Measurements from ENCODE around the gene ANO4. TPM values are rescaled to one million over a fixed set of nuclear protein-coding genes. Genes with fewer than 3 reads are reported as not detected.

Gene ANO4
- total RNA-seq, 1 donor from 2014 or later, result 5.7 TPM

DNA sequence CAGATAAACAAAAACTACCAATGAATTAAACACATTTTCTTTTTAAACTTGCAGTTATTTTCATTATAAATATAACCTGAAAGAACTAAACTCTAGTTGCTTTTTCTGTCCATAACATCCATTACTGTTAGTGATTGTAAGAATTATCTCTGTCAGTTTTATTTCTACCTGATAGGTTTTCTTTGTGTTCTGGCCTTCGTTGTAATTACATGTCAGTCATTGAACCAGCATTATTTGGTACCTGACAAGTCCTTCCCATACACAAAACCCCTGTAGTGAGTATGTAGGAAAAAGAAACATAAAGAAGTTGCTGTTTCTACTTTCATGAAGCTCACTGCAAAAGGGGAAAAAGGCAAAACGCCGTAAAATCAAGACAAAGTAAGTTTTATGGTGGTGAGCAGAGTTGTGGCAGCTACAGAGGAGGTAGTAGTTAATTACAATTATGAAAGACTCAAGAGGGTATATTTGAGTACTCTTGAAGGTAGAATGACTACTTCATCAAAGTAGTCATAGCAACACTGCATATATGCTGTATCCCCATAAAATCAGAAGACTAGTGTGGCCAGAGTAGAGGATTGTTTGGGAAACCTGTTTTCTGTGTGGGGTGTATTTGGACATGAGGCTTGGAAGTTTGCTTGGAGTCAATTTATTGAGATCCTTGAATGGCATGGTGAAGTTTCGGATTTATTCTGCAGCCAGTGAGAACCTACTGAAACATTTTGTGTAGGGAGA lies 312.6 kb downstream of the ANO4 start:
- Mint-ChIP-seq H3K36me3 (peaks cover 8% of the 10 kb centered on the region), H3K27ac (no peak overlapping the region), H3K4me1 (peaks cover 7% of the 10 kb centered on the region), H3K27me3 (ENCODE audit: low read depth) (no peaks in the 10 kb centered on the region), H3K9me3 (peaks cover 13% of the 10 kb centered on the region), H3K4me3 (no peak overlapping the region)
- no peak for DNase-seq (ENCODE audit: low spot score in 2 of 2, unreplicated experiment in 2 of 2)
- TF ChIP-seq, protein P1, sequence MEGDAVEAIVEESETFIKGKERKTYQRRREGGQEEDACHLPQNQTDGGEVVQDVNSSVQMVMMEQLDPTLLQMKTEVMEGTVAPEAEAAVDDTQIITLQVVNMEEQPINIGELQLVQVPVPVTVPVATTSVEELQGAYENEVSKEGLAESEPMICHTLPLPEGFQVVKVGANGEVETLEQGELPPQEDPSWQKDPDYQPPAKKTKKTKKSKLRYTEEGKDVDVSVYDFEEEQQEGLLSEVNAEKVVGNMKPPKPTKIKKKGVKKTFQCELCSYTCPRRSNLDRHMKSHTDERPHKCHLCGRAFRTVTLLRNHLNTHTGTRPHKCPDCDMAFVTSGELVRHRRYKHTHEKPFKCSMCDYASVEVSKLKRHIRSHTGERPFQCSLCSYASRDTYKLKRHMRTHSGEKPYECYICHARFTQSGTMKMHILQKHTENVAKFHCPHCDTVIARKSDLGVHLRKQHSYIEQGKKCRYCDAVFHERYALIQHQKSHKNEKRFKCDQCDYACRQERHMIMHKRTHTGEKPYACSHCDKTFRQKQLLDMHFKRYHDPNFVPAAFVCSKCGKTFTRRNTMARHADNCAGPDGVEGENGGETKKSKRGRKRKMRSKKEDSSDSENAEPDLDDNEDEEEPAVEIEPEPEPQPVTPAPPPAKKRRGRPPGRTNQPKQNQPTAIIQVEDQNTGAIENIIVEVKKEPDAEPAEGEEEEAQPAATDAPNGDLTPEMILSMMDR (IDR thresholded peaks at IDR 0.05; ENCODE audit: unreplicated experiment), result no peak

DNA sequence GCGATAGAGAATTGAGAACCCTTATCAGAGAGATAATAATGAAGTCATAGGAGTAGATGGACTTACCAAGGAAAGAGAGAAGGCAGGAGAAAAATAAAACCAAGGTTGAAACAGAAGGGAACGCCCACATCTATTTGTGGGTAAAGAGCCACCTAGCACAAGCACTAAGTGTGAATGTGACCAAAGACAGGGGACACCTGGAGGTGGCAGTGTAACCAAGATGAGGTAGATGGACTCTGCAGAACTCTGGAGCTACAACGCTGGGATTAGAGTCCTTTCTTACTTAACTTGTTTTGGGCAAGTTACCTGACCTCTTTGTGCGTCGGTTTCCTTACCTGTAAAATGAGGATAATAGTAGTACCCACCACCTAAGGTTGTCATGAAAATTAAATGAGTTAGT lies 313.6 kb downstream of the ANO4 start:
- Mint-ChIP-seq H3K4me3 (no peak overlapping the region), H3K36me3 (peaks cover 8% of the 10 kb centered on the region), H3K4me1 (peaks cover 7% of the 10 kb centered on the region), H3K27ac (no peak overlapping the region), H3K9me3 (peaks cover 13% of the 10 kb centered on the region), H3K27me3 (ENCODE audit: low read depth) (no peaks in the 10 kb centered on the region)
- no peak for DNase-seq (ENCODE audit: low spot score in 2 of 2, unreplicated experiment in 2 of 2)
- TF ChIP-seq, protein P1 (IDR thresholded peaks at IDR 0.05; ENCODE audit: unreplicated experiment), result no peak

DNA sequence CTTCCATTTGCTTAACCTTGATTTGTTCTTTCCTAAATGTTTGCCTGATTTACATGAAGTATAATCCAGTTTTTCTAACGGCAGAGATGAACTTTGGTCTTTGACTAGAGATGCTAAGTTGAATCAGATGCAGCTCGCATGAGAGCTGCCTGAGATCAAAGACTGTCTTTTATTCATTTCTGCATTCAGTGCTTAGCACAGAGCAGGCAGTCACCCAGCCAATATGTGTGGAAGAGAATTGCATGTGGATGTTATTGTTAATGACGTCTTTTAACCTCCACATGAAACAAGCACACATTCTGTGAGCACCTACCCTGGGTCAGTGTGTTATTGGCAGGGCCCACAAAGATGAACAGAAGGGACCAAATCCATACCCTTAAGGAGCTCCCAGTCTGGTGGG lies 316.3 kb downstream of the ANO4 start:
- H3K27ac Mint-ChIP-seq, result no peak overlapping the region
- H3K36me3 Mint-ChIP-seq, result peaks cover 1% of the 10 kb centered on the region
- H3K4me1 Mint-ChIP-seq, result peaks cover 7% of the 10 kb centered on the region
- no peaks in the 10 kb centered on the region for H3K27me3 Mint-ChIP-seq (ENCODE audit: low read depth)
- H3K4me3 Mint-ChIP-seq, result no peak overlapping the region
- no peaks in the 10 kb centered on the region for H3K9me3 Mint-ChIP-seq
- DNase-seq (ENCODE audit: low spot score in 2 of 2, unreplicated experiment in 2 of 2), result no peak
- TF ChIP-seq, protein P1 (IDR thresholded peaks at IDR 0.05; ENCODE audit: unreplicated experiment), result no peak

DNA sequence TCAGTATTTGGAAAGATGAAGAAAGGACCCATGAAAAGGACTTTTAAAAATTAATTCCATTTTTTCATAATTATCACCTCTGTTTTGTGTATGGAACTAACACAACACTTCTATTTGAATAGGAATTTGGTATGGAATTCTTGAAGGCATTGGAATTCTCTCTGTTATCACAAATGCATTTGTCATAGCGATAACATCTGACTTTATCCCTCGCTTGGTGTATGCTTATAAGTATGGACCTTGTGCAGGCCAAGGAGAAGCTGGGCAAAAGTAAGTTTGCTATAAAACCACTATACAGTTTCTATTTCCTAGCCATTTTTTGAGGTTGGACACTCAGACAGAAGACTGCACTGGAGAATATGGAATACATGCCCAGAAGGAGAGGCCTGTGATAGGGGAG lies 316.9 kb downstream of the ANO4 start:
- Mint-ChIP-seq H3K36me3 (peaks cover 1% of the 10 kb centered on the region), H3K27me3 (ENCODE audit: low read depth) (no peaks in the 10 kb centered on the region), H3K4me1 (peaks cover 7% of the 10 kb centered on the region), H3K27ac (no peak overlapping the region), H3K4me3 (no peak overlapping the region), H3K9me3 (no peaks in the 10 kb centered on the region)
- DNase-seq (ENCODE audit: low spot score in 2 of 2, unreplicated experiment in 2 of 2), result no peak
- TF ChIP-seq, protein P1 (IDR thresholded peaks at IDR 0.05; ENCODE audit: unreplicated experiment), result no peak

DNA sequence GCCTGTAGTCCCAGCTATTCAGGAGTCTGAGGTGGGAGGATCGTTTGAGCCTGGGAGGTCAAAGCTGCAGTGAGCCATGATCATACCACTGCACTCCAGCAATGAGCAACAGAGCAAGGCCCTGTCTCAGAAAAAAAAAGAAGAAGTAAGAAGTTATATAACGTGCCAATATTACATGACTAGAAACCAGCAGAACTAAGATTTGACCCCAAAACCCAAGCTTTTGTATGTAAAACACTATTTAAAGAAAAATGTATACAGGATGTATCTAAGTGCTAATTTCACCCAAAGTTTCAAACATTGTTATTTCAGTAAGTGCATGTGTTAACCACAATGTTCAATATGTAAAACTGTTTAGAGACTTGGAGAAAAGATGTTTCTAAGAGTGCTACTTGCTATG lies 320.8 kb downstream of the ANO4 start:
- no peaks in the 10 kb centered on the region for H3K36me3 Mint-ChIP-seq
- no peak for DNase-seq (ENCODE audit: low spot score in 2 of 2, unreplicated experiment in 2 of 2)
- H3K4me3 Mint-ChIP-seq, result no peak overlapping the region
- H3K27ac Mint-ChIP-seq, result no peak overlapping the region
- H3K4me1 Mint-ChIP-seq, result peaks cover 7% of the 10 kb centered on the region
- peaks cover 10% of the 10 kb centered on the region for H3K9me3 Mint-ChIP-seq
- peaks cover 5% of the 10 kb centered on the region for H3K27me3 Mint-ChIP-seq (ENCODE audit: low read depth)
- TF ChIP-seq, protein P1 (IDR thresholded peaks at IDR 0.05; ENCODE audit: unreplicated experiment), result no peak

Measured in mesothelial cell of epicardium (in vitro differentiated cells).